A549 treated with GW870086 at 1 μM for 4 hours (cell line): ENCODE results near the gene RBM47. TPM values are rescaled to one million over a fixed set of nuclear protein-coding genes. Genes with fewer than 3 reads are reported as not detected.

ENCODE experiments used
- total RNA-seq: library from RNA; stranded (reverse); fragments of 200-300 nt; extraction: Qiagen RNA extraction; gene quantifications from 5 replicates; pipeline ENCODE4 v1.2.3, GENCODE V29; 2022; ENCODE audit warnings: low read depth

Gene RBM47
- 19.5 to 26.4 TPM (median 24.1 TPM) in 5 replicates for total RNA-seq

DNA sequence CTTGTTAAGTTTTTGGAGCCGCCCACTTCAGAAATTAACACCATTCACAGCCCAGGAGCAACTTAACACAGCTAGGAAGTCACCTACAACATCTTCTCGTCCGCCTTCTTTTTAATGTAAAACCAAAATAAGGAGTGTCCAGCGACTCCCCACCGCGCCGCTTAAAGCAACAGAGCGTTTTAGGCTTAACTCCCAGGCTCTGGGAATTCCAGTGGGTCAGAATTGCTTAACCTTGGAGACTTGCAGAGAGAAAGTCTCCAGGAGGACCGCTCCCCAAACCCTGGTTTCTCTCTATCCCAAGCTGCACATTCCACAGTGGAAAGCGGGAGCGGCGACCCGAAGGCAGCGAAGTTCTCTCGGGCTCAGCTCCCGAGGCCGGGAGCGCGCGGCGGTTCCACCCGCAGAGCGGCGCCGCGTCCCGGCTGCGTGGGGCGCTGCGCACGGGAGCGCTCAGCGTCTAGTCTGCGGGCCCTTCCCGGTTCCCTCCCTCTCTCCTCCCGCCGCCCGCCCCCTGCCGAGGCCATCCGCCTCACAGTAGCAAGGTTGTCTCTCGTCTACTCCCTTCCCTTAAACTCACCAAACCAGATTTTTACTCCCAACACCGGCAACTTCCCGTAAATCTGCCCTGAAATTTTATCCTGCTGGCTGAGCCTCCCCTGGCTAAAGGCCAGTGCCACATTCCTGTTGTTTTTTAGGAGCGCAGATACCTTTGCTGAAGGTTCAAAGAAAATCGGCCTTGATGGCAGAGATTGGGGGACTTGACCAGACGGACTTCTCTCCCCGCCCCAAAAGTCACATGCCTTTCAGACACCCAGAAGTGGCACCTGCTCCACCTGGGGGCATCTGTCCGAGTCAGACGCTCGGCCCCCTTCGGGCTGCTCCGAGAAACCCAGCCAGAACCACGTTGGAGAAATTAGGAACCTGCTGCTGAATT, at the start of gene RBM47:
TSS of gene RBM47 (minus strand) at position 464 of the 934 bp plus-strand sequence. CDS start 190,971 bp downstream, outside the sequence.

Other genes starting within 250 kb of the RBM47 start
- gene NSUN7, start 120.1 kb upstream of the RBM47 start, total RNA-seq: 0.16 to 0.55 TPM (median 0.45 TPM) in 5 replicates